ENCODE measurements around the gene IQGAP3.

The IQGAP3 gene

DNA sequence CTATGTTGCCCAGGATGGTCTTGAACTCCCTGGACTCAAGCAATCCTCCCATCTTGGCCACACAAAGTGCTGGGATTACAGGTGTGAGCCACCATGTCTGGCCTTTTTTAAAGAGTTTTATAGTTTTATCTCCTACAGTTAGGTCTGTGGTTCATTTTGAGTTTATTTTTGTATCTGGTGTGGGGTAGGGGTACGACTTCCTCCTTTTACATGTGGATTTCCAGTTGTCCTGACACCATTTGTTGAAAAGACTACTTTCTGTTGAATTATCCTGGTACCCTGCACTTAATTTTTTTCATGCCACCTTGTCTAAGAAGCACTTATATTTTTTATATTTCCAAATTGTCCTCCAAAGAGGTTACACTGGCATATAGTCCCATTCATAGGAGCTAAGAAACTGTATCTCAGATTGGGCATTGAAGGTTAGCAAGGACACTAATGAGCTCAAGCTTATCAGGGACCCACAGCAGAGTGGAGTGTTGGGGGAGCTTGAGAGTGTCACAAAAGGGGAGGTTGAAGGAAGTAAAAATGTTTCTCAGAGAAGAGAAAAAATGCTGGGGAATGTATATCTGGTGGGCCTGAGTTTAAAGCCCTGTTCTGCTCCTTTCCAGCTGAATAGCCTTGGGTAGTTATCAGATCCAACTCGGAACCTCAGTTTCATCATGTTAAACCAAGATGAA lies 48.4 kb downstream of the IQGAP3 start:
- WGBS = 100% methylated on average over 1 of the region's 2 CpGs
- peaks cover 0 to 11% of the 10 kb centered on the region in 2 experiments for H3K36me3 ChIP-seq (ENCODE audit: control insufficient read depth in 1 of 2, insufficient read depth in 2 of 2, low read depth in 1 of 2, low read length in 2 of 2)
- no peak overlapping the region for H2BK12ac ChIP-seq (ENCODE audit: low read length in 2 of 2)

DNA sequence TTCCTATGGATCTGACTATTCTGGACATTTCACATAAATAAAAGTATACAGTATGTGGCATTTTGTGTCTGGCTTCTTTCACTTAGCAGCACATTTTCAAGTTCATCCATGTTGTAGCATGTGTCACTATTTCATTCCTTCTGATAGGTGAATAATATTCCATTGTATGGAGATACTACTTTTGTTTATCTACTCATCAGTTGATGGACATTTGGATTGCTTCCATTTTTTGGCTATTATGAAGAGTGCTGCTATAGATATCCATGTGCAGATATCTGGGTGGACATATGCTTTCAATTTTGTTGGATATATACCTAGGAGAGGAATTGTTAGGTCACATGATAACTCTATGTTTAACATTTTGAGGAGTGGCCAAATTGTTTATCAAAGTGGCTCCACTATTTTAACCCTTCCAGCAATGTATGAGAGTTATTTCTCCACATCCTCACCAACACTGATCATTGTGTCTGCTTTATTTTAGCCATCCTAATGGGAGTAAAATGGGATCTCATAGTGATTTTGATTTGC lies 49.9 kb downstream of the IQGAP3 start:
- H3K9ac ChIP-seq (ENCODE audit: low read length) = no peak overlapping the region
- no peak for DNase-seq
- no peak overlapping the region for H2BK15ac ChIP-seq (ENCODE audit: low read depth, poor library complexity, severe bottlenecking)
- H3K4ac ChIP-seq (ENCODE audit: low read depth in 1 of 2, low read length in 2 of 2) = no peak overlapping the region
- no peak overlapping the region for H2AFZ ChIP-seq (ENCODE audit: low read depth, low read length)
- no peak overlapping the region for H4K8ac ChIP-seq (ENCODE audit: low read length)
- H3K14ac ChIP-seq (ENCODE audit: low read length in 2 of 2) = no peak overlapping the region
- H2BK120ac ChIP-seq (ENCODE audit: low read depth, low read length) = no peak overlapping the region
- H2BK12ac ChIP-seq (ENCODE audit: low read length in 2 of 2) = no peak overlapping the region
- H3K27me3 ChIP-seq (ENCODE audit: control insufficient read depth in 1 of 2, insufficient read depth in 1 of 2, low read length in 2 of 2) = no peaks in the 10 kb centered on the region
- no peak overlapping the region for H2BK5ac ChIP-seq (ENCODE audit: low read depth, low read length, poor library complexity, severe bottlenecking)
- no peak overlapping the region for H3K27ac ChIP-seq (ENCODE audit: low read length, poor library complexity, severe bottlenecking)
- H3K4me2 ChIP-seq (ENCODE audit: low read length, poor library complexity, severe bottlenecking) = no peak overlapping the region
- H3K4me1 ChIP-seq (ENCODE audit: control insufficient read depth, insufficient read depth, low read depth, low read length) = no peaks in the 10 kb centered on the region
- H4K91ac ChIP-seq (ENCODE audit: low read length) = no peak overlapping the region
- H3K18ac ChIP-seq (ENCODE audit: low read depth in 1 of 2, low read length in 2 of 2) = no peak overlapping the region
- H3K79me1 ChIP-seq (replicated peaks; ENCODE audit: low read length, poor library complexity, severe bottlenecking) = no peaks in the 10 kb centered on the region
- H3K23ac ChIP-seq (ENCODE audit: low read length in 2 of 2) = no peak overlapping the region
- no peak overlapping the region for H2AK5ac ChIP-seq (ENCODE audit: low read length, severe bottlenecking)
- no peaks in the 10 kb centered on the region for H3K36me3 ChIP-seq (ENCODE audit: control insufficient read depth in 1 of 2, insufficient read depth in 2 of 2, low read depth in 1 of 2, low read length in 2 of 2)
- no peak overlapping the region for H3K4me3 ChIP-seq (ENCODE audit: insufficient read depth in 1 of 2, low read depth in 1 of 2, low read length in 2 of 2)
- no peaks in the 10 kb centered on the region for H3K9me3 ChIP-seq (ENCODE audit: control insufficient read depth, low read length)

More for the DNA sequence above, 48.4 kb downstream of the IQGAP3 start:
- H3K4me2 ChIP-seq (ENCODE audit: low read length, poor library complexity, severe bottlenecking) = no peak overlapping the region
- H3K4ac ChIP-seq (ENCODE audit: low read depth in 1 of 2, low read length in 2 of 2) = no peak overlapping the region
- H3K9me3 ChIP-seq (ENCODE audit: control insufficient read depth, low read length) = no peaks in the 10 kb centered on the region
- no peak overlapping the region for H3K18ac ChIP-seq (ENCODE audit: low read depth in 1 of 2, low read length in 2 of 2)
- H3K4me1 ChIP-seq (ENCODE audit: control insufficient read depth, insufficient read depth, low read depth, low read length) = no peaks in the 10 kb centered on the region
- H2BK120ac ChIP-seq (ENCODE audit: low read depth, low read length) = no peak overlapping the region
- H2AFZ ChIP-seq (ENCODE audit: low read depth, low read length) = no peak overlapping the region
- no peak overlapping the region for H3K23ac ChIP-seq (ENCODE audit: low read length in 2 of 2)
- H4K91ac ChIP-seq (ENCODE audit: low read length) = no peak overlapping the region
- no peak overlapping the region for H2BK15ac ChIP-seq (ENCODE audit: low read depth, poor library complexity, severe bottlenecking)
- H3K4me3 ChIP-seq (ENCODE audit: insufficient read depth in 1 of 2, low read depth in 1 of 2, low read length in 2 of 2) = no peak overlapping the region
- H4K8ac ChIP-seq (ENCODE audit: low read length) = no peak overlapping the region
- H3K79me1 ChIP-seq (replicated peaks; ENCODE audit: low read length, poor library complexity, severe bottlenecking) = no peaks in the 10 kb centered on the region
- no peak overlapping the region for H3K14ac ChIP-seq (ENCODE audit: low read length in 2 of 2)
- DNase-seq = no peak
- H3K9ac ChIP-seq (ENCODE audit: low read length) = no peak overlapping the region
- H3K27me3 ChIP-seq (ENCODE audit: control insufficient read depth in 1 of 2, insufficient read depth in 1 of 2, low read length in 2 of 2) = no peaks in the 10 kb centered on the region
- no peak overlapping the region for H2BK5ac ChIP-seq (ENCODE audit: low read depth, low read length, poor library complexity, severe bottlenecking)
- H2AK5ac ChIP-seq (ENCODE audit: low read length, severe bottlenecking) = no peak overlapping the region
- H3K27ac ChIP-seq (ENCODE audit: low read length, poor library complexity, severe bottlenecking) = no peak overlapping the region

DNA sequence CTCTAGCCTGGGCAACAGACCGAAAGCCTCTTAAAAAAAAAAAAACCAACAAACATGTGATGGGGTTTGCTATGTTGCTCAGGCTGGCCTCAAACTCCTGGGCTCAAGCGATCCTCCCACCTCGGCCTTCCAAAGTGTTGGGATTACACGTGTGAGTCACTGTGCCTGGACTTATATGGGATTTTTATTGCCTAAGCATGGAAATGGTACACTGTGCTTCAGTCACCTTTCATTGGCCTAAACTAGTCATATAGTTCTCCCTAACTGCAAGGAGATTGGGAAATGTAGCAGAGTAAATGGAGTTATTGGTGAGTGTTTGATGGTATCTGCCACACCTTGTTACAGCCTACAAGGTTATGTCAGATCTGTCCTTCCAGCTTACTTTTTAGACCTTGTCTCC lies 54.6 kb downstream of the IQGAP3 start:
- no peak overlapping the region for H3K27ac ChIP-seq (ENCODE audit: low read length, poor library complexity, severe bottlenecking)
- no peak overlapping the region for H2BK120ac ChIP-seq (ENCODE audit: low read depth, low read length)
- no peaks in the 10 kb centered on the region for H3K9me3 ChIP-seq (ENCODE audit: control insufficient read depth, low read length)
- no peak overlapping the region for H2AK5ac ChIP-seq (ENCODE audit: low read length, severe bottlenecking)
- no peaks in the 10 kb centered on the region for H3K36me3 ChIP-seq (ENCODE audit: control insufficient read depth in 1 of 2, insufficient read depth in 2 of 2, low read depth in 1 of 2, low read length in 2 of 2)
- DNase-seq = peak; percentile 22
- H3K4ac ChIP-seq (ENCODE audit: low read depth in 1 of 2, low read length in 2 of 2) = no peak overlapping the region
- H3K18ac ChIP-seq (ENCODE audit: low read depth in 1 of 2, low read length in 2 of 2) = no peak overlapping the region
- H4K91ac ChIP-seq (ENCODE audit: low read length) = no peak overlapping the region
- no peak overlapping the region for H3K14ac ChIP-seq (ENCODE audit: low read length in 2 of 2)
- 56% methylated on average over 3 of the region's 4 CpGs for WGBS
- no peak overlapping the region for H2BK12ac ChIP-seq (ENCODE audit: low read length in 2 of 2)
- H3K4me2 ChIP-seq (ENCODE audit: low read length, poor library complexity, severe bottlenecking) = no peak overlapping the region
- H2BK15ac ChIP-seq (ENCODE audit: low read depth, poor library complexity, severe bottlenecking) = no peak overlapping the region
- no peaks in the 10 kb centered on the region for H3K4me1 ChIP-seq (ENCODE audit: control insufficient read depth, insufficient read depth, low read depth, low read length)
- H3K23ac ChIP-seq (ENCODE audit: low read length in 2 of 2) = no peak overlapping the region
- H3K79me1 ChIP-seq (replicated peaks; ENCODE audit: low read length, poor library complexity, severe bottlenecking) = no peaks in the 10 kb centered on the region
- H2BK5ac ChIP-seq (ENCODE audit: low read depth, low read length, poor library complexity, severe bottlenecking) = no peak overlapping the region
- H2AFZ ChIP-seq (ENCODE audit: low read depth, low read length) = no peak overlapping the region
- no peaks in the 10 kb centered on the region for H3K27me3 ChIP-seq (ENCODE audit: control insufficient read depth in 1 of 2, insufficient read depth in 1 of 2, low read length in 2 of 2)
- H3K9ac ChIP-seq (ENCODE audit: low read length) = no peak overlapping the region
- no peak overlapping the region for H4K8ac ChIP-seq (ENCODE audit: low read length)
- no peak overlapping the region for H3K4me3 ChIP-seq (ENCODE audit: insufficient read depth in 1 of 2, low read depth in 1 of 2, low read length in 2 of 2)

DNA sequence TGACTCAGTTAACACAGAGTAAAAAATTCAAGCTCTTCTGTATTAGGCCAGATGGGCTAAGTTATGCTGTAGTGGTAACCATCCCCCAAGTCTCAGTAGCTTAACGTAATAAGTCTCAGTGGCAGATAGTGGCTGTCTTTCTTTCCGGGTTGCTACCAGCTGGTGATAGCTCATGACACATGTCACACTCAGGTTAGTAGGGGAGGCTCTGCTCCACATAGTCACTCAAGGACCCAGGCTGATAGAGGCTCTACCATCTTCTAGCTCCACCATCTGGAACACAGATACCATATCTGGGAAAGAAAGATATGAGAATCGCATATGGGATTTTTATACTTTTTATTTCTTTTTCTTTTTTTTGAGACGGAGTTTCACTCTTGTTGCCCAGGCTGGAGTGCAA lies 55.5 kb downstream of the IQGAP3 start:
- Histone ChIP-seq H3K18ac (ENCODE audit: low read depth in 1 of 2, low read length in 2 of 2) (no peak overlapping the region), H3K27ac (ENCODE audit: low read length, poor library complexity, severe bottlenecking) (no peak overlapping the region), H3K14ac (ENCODE audit: low read length in 2 of 2) (no peak overlapping the region), H2BK5ac (ENCODE audit: low read depth, low read length, poor library complexity, severe bottlenecking) (no peak overlapping the region), H2AFZ (ENCODE audit: low read depth, low read length) (no peak overlapping the region), H2AK5ac (ENCODE audit: low read length, severe bottlenecking) (no peak overlapping the region), H2BK12ac (ENCODE audit: low read length in 2 of 2) (no peak overlapping the region), H2BK120ac (ENCODE audit: low read depth, low read length) (no peak overlapping the region), H3K27me3 (ENCODE audit: control insufficient read depth in 1 of 2, insufficient read depth in 1 of 2, low read length in 2 of 2) (no peaks in the 10 kb centered on the region), H3K4me3 (ENCODE audit: insufficient read depth in 1 of 2, low read depth in 1 of 2, low read length in 2 of 2) (no peak overlapping the region), H3K9me3 (ENCODE audit: control insufficient read depth, low read length) (no peaks in the 10 kb centered on the region), H3K23ac (ENCODE audit: low read length in 2 of 2) (no peak overlapping the region), H4K91ac (ENCODE audit: low read length) (no peak overlapping the region), H3K36me3 (ENCODE audit: control insufficient read depth in 1 of 2, insufficient read depth in 2 of 2, low read depth in 1 of 2, low read length in 2 of 2) (no peaks in the 10 kb centered on the region), H3K9ac (ENCODE audit: low read length) (no peak overlapping the region), H3K4me2 (ENCODE audit: low read length, poor library complexity, severe bottlenecking) (no peak overlapping the region), H2BK15ac (ENCODE audit: low read depth, poor library complexity, severe bottlenecking) (no peak overlapping the region), H3K4me1 (ENCODE audit: control insufficient read depth, insufficient read depth, low read depth, low read length) (no peaks in the 10 kb centered on the region), H3K79me1 (replicated peaks; ENCODE audit: low read length, poor library complexity, severe bottlenecking) (no peaks in the 10 kb centered on the region), H3K4ac (ENCODE audit: low read depth in 1 of 2, low read length in 2 of 2) (no peak overlapping the region), H4K8ac (ENCODE audit: low read length) (no peak overlapping the region)
- WGBS = 91% methylated on average over 4 of the region's 4 CpGs
- DNase-seq = no peak

Measured in mesenchymal stem cell (in vitro differentiated cells and primary cell).